Progenitor cell of endocrine pancreas (in vitro differentiated cells): ENCODE measurements around the gene EPC2. TPM values are rescaled to one million over a fixed set of nuclear protein-coding genes. Genes with fewer than 3 reads are reported as not detected.

Experiments used
- DNase-seq: peaks from one replicate; pipeline ENCODE4 v3.0.0; 2021; ENCODE audit warnings: low spot score; ENCODE audit not compliant: unreplicated experiment
- H3K27ac Mint-ChIP-seq: 2 replicates; pipeline ENCODE4 v1.8.0; 2021; ENCODE audit warnings: mild to moderate bottlenecking, moderate library complexity, mixed read lengths
- H3K27me3 Mint-ChIP-seq: 2 replicates; pipeline ENCODE4 v1.8.0; 2021; ENCODE audit warnings: mixed read lengths
- H3K36me3 Mint-ChIP-seq: 2 replicates; pipeline ENCODE4 v1.8.0; 2022; ENCODE audit warnings: mixed read lengths; ENCODE audit not compliant: insufficient read depth
- H3K4me1 Mint-ChIP-seq: 2 replicates; pipeline ENCODE4 v1.8.0; 2021; ENCODE audit warnings: low read depth, mixed read lengths
- H3K4me3 Mint-ChIP-seq: 2 replicates; pipeline ENCODE4 v1.8.0; 2021; ENCODE audit warnings: low read depth, mild to moderate bottlenecking, moderate library complexity, mixed read lengths
- H3K9me3 Mint-ChIP-seq: 2 replicates; pipeline ENCODE4 v1.8.0; 2021; ENCODE audit warnings: low read depth, mixed read lengths
- CTCF ChIP-seq: fragments of 200-600 bp; sonication (generic); IDR thresholded peaks from one replicate; pipeline ENCODE4 v1.5.0; 2021; ENCODE audit warnings: antibody characterized with exemption, mild to moderate bottlenecking; ENCODE audit not compliant: unreplicated experiment
- total RNA-seq: library from RNA; stranded (reverse); gene quantifications from 2 replicates; pipeline ENCODE4 v1.2.1, GENCODE V29; 2021

EPC2 gene
- total RNA-seq, 1 donor from 2014 or later, result 53.1 TPM

GRCh38 chr2:148813603-148814065 lies 169.1 kb downstream of the EPC2 start:
- Mint-ChIP-seq H3K4me3 (no peak overlapping the region), H3K4me1 (no peaks in the 10 kb centered on the region), H3K27me3 (peaks cover 5% of the 10 kb centered on the region), H3K36me3 (no peaks in the 10 kb centered on the region), H3K9me3 (no peaks in the 10 kb centered on the region), H3K27ac (no peak overlapping the region)
- no peak for DNase-seq
- peak; percentile 30 for TF ChIP-seq CTCF

- no peaks in the 10 kb centered on the region for H3K9me3 Mint-ChIP-seq
- no peak for TF ChIP-seq CTCF
- no peak overlapping the region for H3K27ac Mint-ChIP-seq
- H3K27me3 Mint-ChIP-seq, result peaks cover 5% of the 10 kb centered on the region
- no peak for DNase-seq
- H3K4me3 Mint-ChIP-seq, result no peak overlapping the region
- H3K36me3 Mint-ChIP-seq, result no peaks in the 10 kb centered on the region
- H3K4me1 Mint-ChIP-seq, result no peaks in the 10 kb centered on the region
These were observed 169.8 kb downstream of the EPC2 start for GRCh38 chr2:148814143-148814859.

- Mint-ChIP-seq H3K9me3 (no peaks in the 10 kb centered on the region), H3K4me1 (no peaks in the 10 kb centered on the region), H3K27me3 (peaks cover 5% of the 10 kb centered on the region), H3K36me3 (no peaks in the 10 kb centered on the region), H3K27ac (no peak overlapping the region), H3K4me3 (no peak overlapping the region)
- no peak for TF ChIP-seq CTCF
- DNase-seq, result no peak
These were observed 170.4 kb downstream of the EPC2 start for GRCh38 chr2:148814860-148815419.

GRCh38 chr2:148816176-148816575 lies 171.6 kb downstream of the EPC2 start:
- H3K4me1 Mint-ChIP-seq, result no peaks in the 10 kb centered on the region
- H3K27me3 Mint-ChIP-seq, result peaks cover 5% of the 10 kb centered on the region
- no peaks in the 10 kb centered on the region for H3K36me3 Mint-ChIP-seq
- no peaks in the 10 kb centered on the region for H3K9me3 Mint-ChIP-seq
- DNase-seq, result no peak
- no peak for TF ChIP-seq CTCF
- H3K4me3 Mint-ChIP-seq, result no peak overlapping the region
- no peak overlapping the region for H3K27ac Mint-ChIP-seq

- no peaks in the 10 kb centered on the region for H3K4me1 Mint-ChIP-seq
- no peaks in the 10 kb centered on the region for H3K9me3 Mint-ChIP-seq
- no peaks in the 10 kb centered on the region for H3K36me3 Mint-ChIP-seq
- no peak for DNase-seq
- H3K4me3 Mint-ChIP-seq, result no peak overlapping the region
- no peak for TF ChIP-seq CTCF
- no peak overlapping the region for H3K27ac Mint-ChIP-seq
- H3K27me3 Mint-ChIP-seq, result peaks cover 5% of the 10 kb centered on the region
These were observed 172.7 kb downstream of the EPC2 start for GRCh38 chr2:148817210-148817708.
